Iris pigment epithelial cell (primary cell): Measurements from ENCODE around the gene NCK2.

ENCODE experiments used
- DNase-seq: peaks from one replicate; pipeline ENCODE4 v3.0.0-alpha.2; 2011; ENCODE audit warnings: low read depth

Gene NCK2

DNA sequence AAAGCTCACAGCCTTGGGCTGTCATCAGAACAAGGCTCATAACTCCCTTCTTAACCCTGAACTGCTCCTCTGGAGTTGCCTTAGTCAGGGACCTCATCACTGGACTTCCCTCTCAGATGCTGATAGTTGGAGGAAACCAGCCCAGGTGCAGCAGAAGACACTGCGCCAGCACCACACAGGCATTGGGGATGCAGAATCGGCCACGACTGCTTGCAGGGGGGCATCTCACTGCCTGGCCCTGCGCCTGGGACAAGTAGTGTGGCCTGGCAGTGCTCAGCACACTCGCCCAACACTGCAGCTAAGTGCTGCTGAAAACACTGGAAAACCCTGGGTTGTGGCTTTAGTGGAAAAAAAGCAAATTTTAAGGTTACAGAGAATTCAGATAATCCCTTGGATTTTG lies 68.7 kb downstream of the NCK2 start:
- no peak for DNase-seq

GRCh38 chr2:105814291-105814940 lies 69.7 kb downstream of the NCK2 start:
- DNase-seq = peak; percentile 34

DNA sequence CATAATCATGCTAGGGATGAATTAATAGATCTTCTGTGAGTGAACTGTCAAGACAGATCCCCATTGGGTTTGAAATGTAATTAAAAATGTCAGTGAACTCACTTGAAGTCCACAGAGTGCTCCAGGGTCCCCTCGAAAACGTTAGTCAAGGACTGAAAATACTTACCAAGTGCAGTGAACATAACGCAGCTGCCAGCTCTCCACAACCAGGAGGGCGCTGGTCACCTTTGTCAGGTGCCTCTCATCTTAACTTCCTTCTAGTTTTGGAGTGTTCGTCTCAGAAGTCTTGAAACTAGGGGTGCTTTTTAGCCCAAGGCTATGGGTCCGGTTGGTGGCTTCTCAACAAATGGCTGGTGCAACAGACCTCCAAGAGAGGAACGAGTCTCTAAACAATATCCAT lies 70.7 kb downstream of the NCK2 start:
- no peak for DNase-seq

DNA sequence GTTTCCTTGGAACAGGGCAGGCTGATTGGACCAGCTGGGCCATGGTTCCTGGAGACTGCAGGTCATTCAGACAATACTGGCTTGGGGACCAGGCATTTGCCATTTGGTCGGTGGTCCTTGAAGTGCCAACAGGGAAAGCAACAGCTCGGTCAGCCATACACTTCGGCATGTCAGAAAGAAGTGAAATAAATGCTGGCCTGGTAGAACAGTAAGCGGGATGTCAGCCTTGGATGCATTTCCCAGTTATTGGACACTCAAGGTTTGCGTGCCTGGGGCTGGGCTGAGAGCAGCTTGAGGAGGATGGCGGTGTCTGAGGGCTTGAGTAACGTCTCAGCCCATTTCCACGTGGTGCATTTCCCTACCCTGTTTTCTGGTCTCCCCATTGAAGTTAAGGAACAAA lies 75.4 kb downstream of the NCK2 start:
- DNase-seq = no peak

DNA sequence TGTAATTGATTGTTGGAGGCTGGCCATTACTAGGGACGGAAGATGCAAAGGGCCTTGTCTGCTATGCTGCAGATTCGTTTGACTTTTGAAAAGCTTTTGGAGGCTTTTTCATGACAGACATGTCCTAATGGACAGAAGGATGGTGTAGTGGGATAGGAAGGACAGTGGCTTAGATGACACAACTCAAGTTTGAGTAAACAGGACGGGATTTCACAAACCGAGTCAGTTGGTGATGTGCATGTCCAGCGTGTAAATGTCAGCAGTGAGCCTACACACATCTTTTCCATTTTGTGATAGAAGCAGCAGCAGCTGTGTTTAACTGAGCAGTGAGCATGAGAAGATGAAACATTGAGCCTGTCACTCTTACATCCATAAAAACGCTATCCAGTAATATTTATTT lies 76.0 kb downstream of the NCK2 start:
- DNase-seq = no peak

DNA sequence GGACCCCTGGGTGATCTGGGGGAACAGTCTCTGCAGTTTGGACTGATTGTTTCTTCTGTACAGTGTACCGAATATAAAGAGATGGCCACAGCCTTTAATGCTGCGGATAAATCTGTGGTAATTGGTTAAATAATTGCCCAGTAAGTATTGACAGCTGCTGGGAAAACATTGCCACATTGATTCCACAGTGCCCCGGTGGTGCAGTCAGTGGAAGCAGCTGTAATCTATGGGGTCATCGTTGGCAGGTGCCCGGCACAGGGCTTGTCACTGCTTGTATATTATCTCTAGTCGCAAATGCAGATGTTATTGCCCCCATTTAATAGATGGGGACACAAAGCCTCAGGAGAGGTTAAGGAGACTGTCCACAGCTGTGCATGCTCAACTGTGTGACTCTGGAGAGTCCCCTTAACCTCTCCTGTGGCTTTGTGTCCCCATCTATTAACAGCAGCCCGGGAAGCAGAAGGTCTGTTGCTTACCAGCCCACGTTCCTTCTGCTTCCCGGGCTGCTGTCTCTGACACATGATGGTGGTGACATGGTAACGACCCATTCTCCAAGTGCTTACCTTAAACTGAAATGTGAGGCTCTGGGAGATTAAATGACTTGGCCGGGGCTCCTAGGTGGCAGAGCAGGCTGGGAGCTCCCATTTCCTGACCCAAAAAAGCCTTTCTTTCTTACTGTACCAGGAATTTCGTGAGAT lies 76.9 kb downstream of the NCK2 start:
- no peak for DNase-seq

- no peak for DNase-seq
These were observed 77.5 kb downstream of the NCK2 start for GRCh38 chr2:105822186-105822585.

DNA sequence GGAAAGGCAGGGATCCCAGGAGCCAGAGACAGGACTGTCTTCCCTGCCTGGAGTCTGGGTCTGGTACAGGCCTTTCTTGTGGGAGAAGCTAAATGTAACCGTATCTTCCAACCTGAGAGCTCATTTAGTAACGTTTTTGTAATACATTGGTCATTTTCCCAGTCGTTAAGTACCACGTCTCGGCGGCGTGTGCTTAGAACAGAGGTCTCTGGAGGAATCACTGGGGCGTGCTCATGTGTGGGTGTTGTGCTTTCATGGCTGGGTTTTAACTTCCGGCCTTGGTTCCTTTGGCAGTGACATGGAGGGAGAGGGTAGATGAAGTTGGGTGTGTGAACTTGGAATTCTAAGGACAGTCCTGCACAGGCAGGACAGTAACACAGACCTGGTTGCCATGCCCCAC lies 79.7 kb downstream of the NCK2 start:
- DNase-seq = no peak

DNA sequence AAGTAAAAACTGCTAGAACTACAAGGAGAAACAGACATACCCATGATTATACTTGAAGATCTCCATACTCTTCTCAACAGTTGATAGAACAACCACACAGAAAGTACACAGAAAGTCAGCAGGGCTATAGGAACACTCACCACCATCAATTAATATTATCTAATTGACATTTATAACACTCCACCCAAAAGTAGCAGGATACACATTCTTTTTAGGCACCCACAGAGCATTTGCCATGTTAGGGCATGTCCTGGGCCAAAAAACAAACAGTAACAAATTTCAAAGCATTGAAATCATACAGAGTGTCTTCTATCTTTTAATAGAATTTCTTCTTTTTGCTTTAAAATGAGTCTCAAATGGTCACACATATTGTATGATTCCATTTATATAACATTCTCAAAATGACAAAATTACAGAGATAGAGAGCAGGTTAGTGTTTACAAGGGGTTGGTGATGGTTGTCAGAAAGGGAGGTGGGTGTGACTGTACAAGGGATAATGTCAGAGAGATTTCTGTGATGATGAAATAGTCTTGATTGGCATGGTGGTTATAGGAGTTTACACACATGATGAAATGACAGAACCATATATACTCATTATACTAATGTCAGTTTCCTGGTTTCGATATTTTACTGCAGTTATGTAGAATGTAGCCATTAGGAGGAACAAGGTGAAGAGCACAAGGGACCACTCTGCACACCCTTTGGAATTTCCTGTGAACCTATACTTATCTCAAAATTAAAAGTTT lies 82.8 kb downstream of the NCK2 start:
- DNase-seq = no peak

- DNase-seq = no peak
These were observed 83.8 kb downstream of the NCK2 start for GRCh38 chr2:105828558-105828957.

DNA sequence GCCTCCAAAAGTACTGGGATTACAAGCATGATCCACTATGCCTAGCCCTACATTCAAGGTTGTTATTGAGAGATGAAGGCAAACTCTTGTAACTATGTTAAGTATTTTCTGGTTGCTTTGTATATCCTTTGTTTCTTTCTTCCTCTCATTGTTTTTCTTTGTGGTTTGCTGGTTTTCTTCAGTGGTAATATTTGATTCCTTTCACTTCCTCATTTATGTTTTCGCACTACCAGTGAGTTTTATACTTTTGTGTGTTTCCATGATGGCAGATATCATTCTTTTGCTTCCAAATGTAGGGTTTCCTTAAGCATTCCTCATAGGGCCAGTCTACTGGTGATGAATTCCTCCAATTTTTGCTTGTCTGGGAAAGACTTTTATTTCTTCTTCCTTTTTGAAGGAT lies 90.2 kb downstream of the NCK2 start:
- no peak for DNase-seq

DNA sequence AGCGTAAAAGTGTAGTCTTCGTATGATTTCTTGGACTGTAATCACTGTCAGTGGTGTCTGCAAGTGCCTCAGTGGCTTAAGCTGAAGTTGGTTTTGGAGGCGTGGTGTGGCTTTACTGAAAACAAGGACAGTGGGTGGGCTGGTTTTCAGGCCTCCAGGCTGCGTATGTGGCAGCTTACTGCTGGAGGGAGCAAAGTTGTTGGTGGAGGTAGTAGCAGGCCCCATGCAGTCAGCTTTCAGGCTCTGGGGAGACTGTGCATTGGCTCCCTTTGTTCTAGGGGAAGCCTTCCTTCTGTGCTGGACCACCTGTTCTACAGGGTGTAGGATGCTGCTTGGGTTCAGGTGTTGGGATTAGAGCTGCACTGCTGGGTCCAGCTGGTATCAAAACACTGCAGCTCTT lies 91.6 kb downstream of the NCK2 start:
- no peak for DNase-seq

GRCh38 chr2:105836840-105837692 lies 92.4 kb downstream of the NCK2 start:
- no peak for DNase-seq

- no peak for DNase-seq
These were observed 95.1 kb downstream of the NCK2 start for GRCh38 chr2:105839793-105840192.

GRCh38 chr2:105840933-105841332 lies 96.2 kb downstream of the NCK2 start:
- DNase-seq = no peak

GRCh38 chr2:105841551-105841950 lies 96.8 kb downstream of the NCK2 start:
- DNase-seq = no peak

DNA sequence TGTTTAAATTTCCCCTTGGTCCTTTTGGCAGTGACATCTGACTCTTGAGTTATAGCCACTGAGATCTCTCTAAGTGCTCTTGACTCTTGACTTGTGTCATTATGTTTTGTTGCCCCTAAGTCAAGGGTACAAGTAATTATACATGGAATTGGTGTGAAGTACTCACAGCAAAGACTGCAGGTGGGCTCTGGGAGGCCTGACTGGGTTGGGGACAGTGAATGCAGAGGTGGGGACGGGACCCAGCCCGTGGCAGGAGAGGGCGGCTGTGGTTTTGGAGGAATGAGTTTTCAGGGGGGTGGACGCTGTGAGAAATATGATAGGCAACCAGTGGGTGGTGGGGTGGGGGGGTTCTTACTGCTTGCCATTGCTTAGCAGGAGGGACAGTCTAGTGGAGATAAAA lies 97.8 kb downstream of the NCK2 start:
- no peak for DNase-seq

DNA sequence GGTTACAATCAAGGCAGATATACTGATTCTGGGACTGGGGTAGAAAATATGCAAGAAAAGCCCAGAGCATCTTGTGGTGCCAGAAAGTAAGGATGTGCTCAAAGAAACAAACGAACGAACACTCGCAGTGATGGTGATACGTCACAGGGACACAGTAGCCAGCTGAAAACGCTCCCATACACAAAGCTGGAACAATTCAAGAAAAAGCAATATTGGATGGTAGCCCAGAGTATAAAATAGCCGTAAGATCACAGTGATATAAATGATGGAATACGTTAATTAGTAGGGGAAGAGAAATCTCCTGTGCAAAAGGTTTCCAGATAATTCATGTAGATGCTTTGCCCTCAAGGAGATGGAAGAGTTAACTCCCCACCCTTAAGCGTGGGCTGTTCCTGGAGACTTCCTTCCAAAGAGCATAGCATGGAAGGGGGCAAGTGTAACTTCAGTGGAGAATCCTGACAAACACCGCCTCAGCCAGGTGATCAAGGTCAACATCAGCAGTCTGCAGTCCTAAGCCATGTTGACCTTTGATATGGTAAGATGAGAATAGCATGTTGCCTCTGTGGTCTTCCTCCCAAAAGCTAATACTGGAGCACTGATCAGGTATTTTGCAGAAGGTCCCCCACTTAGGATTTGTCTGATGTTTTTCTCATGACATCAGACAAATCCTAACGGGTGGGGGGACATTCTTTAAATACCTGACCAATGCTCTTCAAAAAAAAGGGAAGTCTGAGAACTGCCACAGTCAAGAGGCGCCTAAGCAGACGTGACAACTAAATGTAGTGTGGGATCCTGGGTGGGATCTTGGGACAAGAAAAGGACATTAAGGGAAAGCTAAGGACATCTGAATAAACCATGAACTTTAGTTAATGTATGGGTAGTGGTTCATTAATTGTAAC lies 99.0 kb downstream of the NCK2 start:
- DNase-seq = no peak

DNA sequence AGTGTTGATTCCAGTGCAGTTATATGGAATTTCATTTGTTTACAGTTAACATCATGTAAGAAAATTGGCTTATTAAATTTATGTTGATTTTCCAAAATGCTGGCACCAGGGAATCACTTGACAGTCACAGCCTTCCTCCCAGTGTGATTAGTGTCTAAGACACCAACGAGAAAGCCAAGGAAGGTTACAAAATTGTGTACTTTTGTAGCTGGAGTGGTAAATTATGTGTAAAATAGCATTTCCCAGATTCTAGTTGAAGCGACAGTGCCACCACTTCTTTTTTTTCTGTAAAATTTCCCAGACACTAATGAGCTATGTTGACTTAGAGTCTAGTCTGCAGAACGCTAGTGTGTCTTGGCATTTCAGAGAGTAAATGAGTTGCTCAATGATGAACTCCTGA lies 101.3 kb downstream of the NCK2 start:
- DNase-seq = no peak

- DNase-seq = no peak
These were observed 102.3 kb downstream of the NCK2 start for GRCh38 chr2:105847056-105847455.

GRCh38 chr2:105848367-105848766 lies 103.7 kb downstream of the NCK2 start:
- no peak for DNase-seq
